ENCODE data around the gene SH3PXD2B.

- TF ChIP-seq, protein P1, sequence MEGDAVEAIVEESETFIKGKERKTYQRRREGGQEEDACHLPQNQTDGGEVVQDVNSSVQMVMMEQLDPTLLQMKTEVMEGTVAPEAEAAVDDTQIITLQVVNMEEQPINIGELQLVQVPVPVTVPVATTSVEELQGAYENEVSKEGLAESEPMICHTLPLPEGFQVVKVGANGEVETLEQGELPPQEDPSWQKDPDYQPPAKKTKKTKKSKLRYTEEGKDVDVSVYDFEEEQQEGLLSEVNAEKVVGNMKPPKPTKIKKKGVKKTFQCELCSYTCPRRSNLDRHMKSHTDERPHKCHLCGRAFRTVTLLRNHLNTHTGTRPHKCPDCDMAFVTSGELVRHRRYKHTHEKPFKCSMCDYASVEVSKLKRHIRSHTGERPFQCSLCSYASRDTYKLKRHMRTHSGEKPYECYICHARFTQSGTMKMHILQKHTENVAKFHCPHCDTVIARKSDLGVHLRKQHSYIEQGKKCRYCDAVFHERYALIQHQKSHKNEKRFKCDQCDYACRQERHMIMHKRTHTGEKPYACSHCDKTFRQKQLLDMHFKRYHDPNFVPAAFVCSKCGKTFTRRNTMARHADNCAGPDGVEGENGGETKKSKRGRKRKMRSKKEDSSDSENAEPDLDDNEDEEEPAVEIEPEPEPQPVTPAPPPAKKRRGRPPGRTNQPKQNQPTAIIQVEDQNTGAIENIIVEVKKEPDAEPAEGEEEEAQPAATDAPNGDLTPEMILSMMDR (IDR thresholded peaks at IDR 0.05): no peak
- no peak for TF ChIP-seq POLR2A (IDR thresholded peaks at IDR 0.05)
- TF ChIP-seq EP300 (IDR thresholded peaks at IDR 0.05): no peak
Observed at GRCh38 chr5:172276214-172276613, 178.1 kb downstream of the SH3PXD2B start.

All from stomach (tissue), 4 donors.